ENCODE measurements around the gene OTOP2. TPM values are rescaled to one million over a fixed set of nuclear protein-coding genes. Genes with fewer than 3 reads are reported as not detected.

OTOP2 gene
- total and polyA plus RNA-seq, 2 of the 4 experiments (the other 2 are of a cell fraction): not detected

DNA sequence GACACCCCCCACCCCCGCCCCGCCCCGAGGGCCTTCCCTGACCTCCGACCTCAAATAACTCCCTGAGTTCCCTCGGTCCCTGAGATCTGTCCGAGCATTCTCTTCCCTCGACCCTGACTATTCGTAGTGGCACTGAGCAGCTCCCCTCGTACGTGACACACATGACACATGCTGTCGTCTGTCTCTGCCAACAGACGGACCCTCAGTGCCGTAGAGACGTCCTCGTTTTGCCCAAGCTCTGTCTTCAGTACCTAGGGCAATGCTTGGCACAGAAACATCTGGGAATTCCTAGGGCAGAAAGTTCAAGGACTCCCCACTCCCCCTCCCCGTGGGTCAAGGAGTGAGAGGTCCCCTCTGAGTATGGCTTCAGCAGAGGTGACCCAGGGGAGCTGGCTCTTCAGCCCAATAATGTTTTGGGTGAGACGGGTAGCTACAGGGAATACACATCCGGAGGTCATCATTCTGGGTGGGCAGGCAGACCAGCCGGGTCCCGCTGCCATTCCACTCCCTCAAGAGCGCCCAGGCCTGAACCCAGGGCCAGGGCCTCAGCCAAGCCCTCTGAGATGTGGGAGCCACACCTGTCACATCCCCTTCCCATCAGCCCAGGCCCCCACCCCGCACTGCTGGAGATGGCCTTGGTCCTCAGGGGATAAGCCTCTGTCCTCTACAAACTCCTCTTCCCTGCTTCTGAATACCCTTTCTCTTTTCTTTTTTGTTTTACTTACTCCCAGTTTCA lies 30.0 kb upstream of the OTOP2 start:
- H3K9me3 ChIP-seq (ENCODE audit: control insufficient read depth, insufficient read depth, low read length): no peaks in the 10 kb centered on the region
- no peak overlapping the region for H2BK15ac ChIP-seq (ENCODE audit: low read depth, low read length)
- no peak overlapping the region for H3K4me3 ChIP-seq (ENCODE audit: insufficient read depth, low read depth, low read length)
- peaks cover 74% of the 10 kb centered on the region for H3K27me3 ChIP-seq (ENCODE audit: control insufficient read depth, insufficient read depth, low read length)
- no peak overlapping the region for H4K5ac ChIP-seq (ENCODE audit: low read depth, low read length)
- no peak overlapping the region for H4K8ac ChIP-seq (ENCODE audit: low read depth in 2 of 2, low read length in 2 of 2)
- H3K79me1 ChIP-seq (ENCODE audit: low read depth in 1 of 2, low read length in 2 of 2): no peaks in the 10 kb centered on the region
- no peak for TF ChIP-seq FOS (IDR thresholded peaks at IDR 0.05; ENCODE audit: low read depth, low read length)
- no peak for TF ChIP-seq CEBPB (IDR thresholded peaks at IDR 0.05; ENCODE audit: low read depth, low read length)
- TF ChIP-seq POLR2A (IDR thresholded peaks at IDR 0.05; ENCODE audit: low read depth, low read length): no peak
- no peak for TF ChIP-seq SMC3 (IDR thresholded peaks at IDR 0.05; ENCODE audit: low read depth, low read length)
- no peak for TF ChIP-seq RCOR1 (IDR thresholded peaks at IDR 0.05; ENCODE audit: insufficient replicate concordance, low read length)
- TF ChIP-seq BHLHE40 (IDR thresholded peaks at IDR 0.05; ENCODE audit: low read depth, low read length): no peak
- TF ChIP-seq, protein P1, sequence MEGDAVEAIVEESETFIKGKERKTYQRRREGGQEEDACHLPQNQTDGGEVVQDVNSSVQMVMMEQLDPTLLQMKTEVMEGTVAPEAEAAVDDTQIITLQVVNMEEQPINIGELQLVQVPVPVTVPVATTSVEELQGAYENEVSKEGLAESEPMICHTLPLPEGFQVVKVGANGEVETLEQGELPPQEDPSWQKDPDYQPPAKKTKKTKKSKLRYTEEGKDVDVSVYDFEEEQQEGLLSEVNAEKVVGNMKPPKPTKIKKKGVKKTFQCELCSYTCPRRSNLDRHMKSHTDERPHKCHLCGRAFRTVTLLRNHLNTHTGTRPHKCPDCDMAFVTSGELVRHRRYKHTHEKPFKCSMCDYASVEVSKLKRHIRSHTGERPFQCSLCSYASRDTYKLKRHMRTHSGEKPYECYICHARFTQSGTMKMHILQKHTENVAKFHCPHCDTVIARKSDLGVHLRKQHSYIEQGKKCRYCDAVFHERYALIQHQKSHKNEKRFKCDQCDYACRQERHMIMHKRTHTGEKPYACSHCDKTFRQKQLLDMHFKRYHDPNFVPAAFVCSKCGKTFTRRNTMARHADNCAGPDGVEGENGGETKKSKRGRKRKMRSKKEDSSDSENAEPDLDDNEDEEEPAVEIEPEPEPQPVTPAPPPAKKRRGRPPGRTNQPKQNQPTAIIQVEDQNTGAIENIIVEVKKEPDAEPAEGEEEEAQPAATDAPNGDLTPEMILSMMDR (conservative IDR thresholded peaks at IDR 0.05; ENCODE audit: low read depth, low read length): no peak
- TF ChIP-seq, protein P2, sequence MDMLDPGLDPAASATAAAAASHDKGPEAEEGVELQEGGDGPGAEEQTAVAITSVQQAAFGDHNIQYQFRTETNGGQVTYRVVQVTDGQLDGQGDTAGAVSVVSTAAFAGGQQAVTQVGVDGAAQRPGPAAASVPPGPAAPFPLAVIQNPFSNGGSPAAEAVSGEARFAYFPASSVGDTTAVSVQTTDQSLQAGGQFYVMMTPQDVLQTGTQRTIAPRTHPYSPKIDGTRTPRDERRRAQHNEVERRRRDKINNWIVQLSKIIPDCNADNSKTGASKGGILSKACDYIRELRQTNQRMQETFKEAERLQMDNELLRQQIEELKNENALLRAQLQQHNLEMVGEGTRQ (IDR thresholded peaks at IDR 0.05; ENCODE audit: low read depth, low read length): no peak
- TF ChIP-seq, protein P3, sequence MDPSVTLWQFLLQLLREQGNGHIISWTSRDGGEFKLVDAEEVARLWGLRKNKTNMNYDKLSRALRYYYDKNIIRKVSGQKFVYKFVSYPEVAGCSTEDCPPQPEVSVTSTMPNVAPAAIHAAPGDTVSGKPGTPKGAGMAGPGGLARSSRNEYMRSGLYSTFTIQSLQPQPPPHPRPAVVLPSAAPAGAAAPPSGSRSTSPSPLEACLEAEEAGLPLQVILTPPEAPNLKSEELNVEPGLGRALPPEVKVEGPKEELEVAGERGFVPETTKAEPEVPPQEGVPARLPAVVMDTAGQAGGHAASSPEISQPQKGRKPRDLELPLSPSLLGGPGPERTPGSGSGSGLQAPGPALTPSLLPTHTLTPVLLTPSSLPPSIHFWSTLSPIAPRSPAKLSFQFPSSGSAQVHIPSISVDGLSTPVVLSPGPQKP (IDR thresholded peaks at IDR 0.05; ENCODE audit: borderline replicate concordance, low read depth, low read length): no peak
- TF ChIP-seq MXI1 (IDR thresholded peaks at IDR 0.05; ENCODE audit: borderline replicate concordance, low read depth, low read length): no peak
- BruUV-seq (replicated peaks): no TSS peak
- CTCF ChIA-PET: no interaction called here
- no peaks in the 10 kb centered on the region for H4K20me1 ChIP-seq (ENCODE audit: insufficient read depth, low read length)
- no peak overlapping the region for H3K9ac ChIP-seq (ENCODE audit: low read depth, low read length)
- no peak overlapping the region for H2AK5ac ChIP-seq (ENCODE audit: low read depth, low read length)
- H2AFZ ChIP-seq (replicated peaks; ENCODE audit: low read length, poor library complexity): no peak overlapping the region
- ATAC-seq (ENCODE audit: low read depth) (no peak), DNase-seq (no peak)
- H3K27ac ChIP-seq (ENCODE audit: insufficient read depth, low read length): no peak overlapping the region
- H3K23ac ChIP-seq (ENCODE audit: low read depth, low read length): no peak overlapping the region
- no peak overlapping the region for H2BK5ac ChIP-seq (ENCODE audit: low read depth, low read length, poor library complexity, severe bottlenecking)
- no peak overlapping the region for H4K91ac ChIP-seq (ENCODE audit: insufficient read depth, low read depth, low read length)
- peaks cover 2% of the 10 kb centered on the region; the same call in 1 of the 2 replicates for H3K4me1 ChIP-seq (ENCODE audit: control insufficient read depth, insufficient read depth, low read length)
- H2BK120ac ChIP-seq (ENCODE audit: low read depth, low read length): no peak overlapping the region
- POLR2A ChIA-PET (ENCODE audit: unreplicated experiment): no interaction called here
- H3K18ac ChIP-seq (ENCODE audit: low read depth, low read length): no peak overlapping the region
- H3K4me2 ChIP-seq (ENCODE audit: low read depth, low read length): no peak overlapping the region
- H3K56ac ChIP-seq (ENCODE audit: extremely low read depth, insufficient read depth, low read length): no peak overlapping the region
- dilution Hi-C loops (cut with HindIII; ENCODE audit: low sequenced_read_pairs, unreplicated experiment) (no loop called here), in situ Hi-C loops (cut with MboI; ENCODE audit: low sequenced_read_pairs) (no loop called here), intact Hi-C loops (cut with micrococcal nuclease) (no loop called here)
- 8% methylated on average over 4 of the region's 22 CpGs; no CpG with 5 or more reads in 1 of the 2 experiments for WGBS, 2 experiments (ENCODE audit: extremely low coverage in 2 of 2, insufficient read length in 1 of 2)
- H2BK20ac ChIP-seq (ENCODE audit: low read depth, low read length): no peak overlapping the region
- no peaks in the 10 kb centered on the region for H3K9me1 ChIP-seq (ENCODE audit: insufficient read depth, low read length)
- no peak overlapping the region for H3K4ac ChIP-seq (ENCODE audit: low read depth, low read length)
- no peak overlapping the region for H2AK9ac ChIP-seq (replicated peaks; ENCODE audit: low read depth, low read length, poor library complexity)
- no peaks in the 10 kb centered on the region for H3K36me3 ChIP-seq (ENCODE audit: control insufficient read depth, insufficient read depth, low read length)
- H3K14ac ChIP-seq (replicated peaks; ENCODE audit: low read depth, low read length): no peak overlapping the region

Data from IMR-90 (cell line).